Measurements from ENCODE around the gene ADAMTS17. TPM values are rescaled to one million over a fixed set of nuclear protein-coding genes. Genes with fewer than 3 reads are reported as not detected.

ADAMTS17 gene
- total RNA-seq, 1 experiment from 2014 or later, result 1.6 TPM

DNA sequence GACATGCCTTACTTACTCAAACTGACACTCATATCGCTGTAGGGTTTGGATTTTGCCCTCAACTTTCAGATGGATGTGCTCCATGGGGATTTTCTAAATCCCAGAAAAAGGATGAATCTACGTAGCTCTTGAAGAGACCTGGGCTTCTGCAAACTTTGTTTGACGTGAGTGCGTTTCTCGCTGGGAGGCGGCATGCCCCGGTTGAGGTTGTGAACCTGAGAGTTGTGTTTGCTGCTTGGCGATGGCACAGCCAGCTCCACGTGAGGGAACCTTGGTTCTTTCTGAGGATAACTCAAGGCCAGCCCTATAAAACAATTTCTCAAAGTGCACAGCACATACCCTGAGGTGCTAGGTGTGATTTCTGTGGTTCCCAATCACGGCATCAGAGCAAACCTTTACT is 209.5 kb downstream of the ADAMTS17 start:
- intact Hi-C loops (cut with micrococcal nuclease; ENCODE audit: unreplicated experiment), result loop anchor here (2.0 kb wide), 1 partner anchor 202 kb away; no protein-coding TSS in a partner anchor
- in situ Hi-C loops (cut with HindIII; ENCODE audit: low pct_unique_long_range_greater_than_20kb, low sequenced_read_pairs), result no loop called here
- TF ChIP-seq, protein P1, sequence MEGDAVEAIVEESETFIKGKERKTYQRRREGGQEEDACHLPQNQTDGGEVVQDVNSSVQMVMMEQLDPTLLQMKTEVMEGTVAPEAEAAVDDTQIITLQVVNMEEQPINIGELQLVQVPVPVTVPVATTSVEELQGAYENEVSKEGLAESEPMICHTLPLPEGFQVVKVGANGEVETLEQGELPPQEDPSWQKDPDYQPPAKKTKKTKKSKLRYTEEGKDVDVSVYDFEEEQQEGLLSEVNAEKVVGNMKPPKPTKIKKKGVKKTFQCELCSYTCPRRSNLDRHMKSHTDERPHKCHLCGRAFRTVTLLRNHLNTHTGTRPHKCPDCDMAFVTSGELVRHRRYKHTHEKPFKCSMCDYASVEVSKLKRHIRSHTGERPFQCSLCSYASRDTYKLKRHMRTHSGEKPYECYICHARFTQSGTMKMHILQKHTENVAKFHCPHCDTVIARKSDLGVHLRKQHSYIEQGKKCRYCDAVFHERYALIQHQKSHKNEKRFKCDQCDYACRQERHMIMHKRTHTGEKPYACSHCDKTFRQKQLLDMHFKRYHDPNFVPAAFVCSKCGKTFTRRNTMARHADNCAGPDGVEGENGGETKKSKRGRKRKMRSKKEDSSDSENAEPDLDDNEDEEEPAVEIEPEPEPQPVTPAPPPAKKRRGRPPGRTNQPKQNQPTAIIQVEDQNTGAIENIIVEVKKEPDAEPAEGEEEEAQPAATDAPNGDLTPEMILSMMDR (IDR thresholded peaks at IDR 0.05), result peak; percentile 33
- TF ChIP-seq, protein P2, sequence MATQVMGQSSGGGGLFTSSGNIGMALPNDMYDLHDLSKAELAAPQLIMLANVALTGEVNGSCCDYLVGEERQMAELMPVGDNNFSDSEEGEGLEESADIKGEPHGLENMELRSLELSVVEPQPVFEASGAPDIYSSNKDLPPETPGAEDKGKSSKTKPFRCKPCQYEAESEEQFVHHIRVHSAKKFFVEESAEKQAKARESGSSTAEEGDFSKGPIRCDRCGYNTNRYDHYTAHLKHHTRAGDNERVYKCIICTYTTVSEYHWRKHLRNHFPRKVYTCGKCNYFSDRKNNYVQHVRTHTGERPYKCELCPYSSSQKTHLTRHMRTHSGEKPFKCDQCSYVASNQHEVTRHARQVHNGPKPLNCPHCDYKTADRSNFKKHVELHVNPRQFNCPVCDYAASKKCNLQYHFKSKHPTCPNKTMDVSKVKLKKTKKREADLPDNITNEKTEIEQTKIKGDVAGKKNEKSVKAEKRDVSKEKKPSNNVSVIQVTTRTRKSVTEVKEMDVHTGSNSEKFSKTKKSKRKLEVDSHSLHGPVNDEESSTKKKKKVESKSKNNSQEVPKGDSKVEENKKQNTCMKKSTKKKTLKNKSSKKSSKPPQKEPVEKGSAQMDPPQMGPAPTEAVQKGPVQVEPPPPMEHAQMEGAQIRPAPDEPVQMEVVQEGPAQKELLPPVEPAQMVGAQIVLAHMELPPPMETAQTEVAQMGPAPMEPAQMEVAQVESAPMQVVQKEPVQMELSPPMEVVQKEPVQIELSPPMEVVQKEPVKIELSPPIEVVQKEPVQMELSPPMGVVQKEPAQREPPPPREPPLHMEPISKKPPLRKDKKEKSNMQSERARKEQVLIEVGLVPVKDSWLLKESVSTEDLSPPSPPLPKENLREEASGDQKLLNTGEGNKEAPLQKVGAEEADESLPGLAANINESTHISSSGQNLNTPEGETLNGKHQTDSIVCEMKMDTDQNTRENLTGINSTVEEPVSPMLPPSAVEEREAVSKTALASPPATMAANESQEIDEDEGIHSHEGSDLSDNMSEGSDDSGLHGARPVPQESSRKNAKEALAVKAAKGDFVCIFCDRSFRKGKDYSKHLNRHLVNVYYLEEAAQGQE (IDR thresholded peaks at IDR 0.05; ENCODE audit: insufficient read depth in 1 of 2, low read depth in 2 of 2, low read length in 1 of 2), result no peak
- peaks cover 3% of the 10 kb centered on the region for H3K27me3 ChIP-seq (ENCODE audit: control insufficient read depth, insufficient read depth, low read length)
- no peaks in the 10 kb centered on the region for H3K36me3 ChIP-seq (ENCODE audit: control insufficient read depth, insufficient read depth, low read length)
- ATAC-seq (no peak), DNase-seq (ENCODE audit: low read depth, low spot score) (no peak)
- POLR2A ChIA-PET, result no interaction called here
- H3K27ac ChIP-seq (ENCODE audit: low read length), result no peak overlapping the region
- no peaks in the 10 kb centered on the region for H3K9me3 ChIP-seq (ENCODE audit: control insufficient read depth, insufficient read depth, low read depth, low read length)
- no peaks in the 10 kb centered on the region for H3K4me1 ChIP-seq (ENCODE audit: control insufficient read depth, insufficient read depth, low read length)
- no TSS peak for BruUV-seq (replicated peaks)
- H3K4me3 ChIP-seq (ENCODE audit: low read depth in 2 of 2, low read length in 2 of 2), result no peak overlapping the region
- CTCF ChIA-PET, result no interaction called here

DNA sequence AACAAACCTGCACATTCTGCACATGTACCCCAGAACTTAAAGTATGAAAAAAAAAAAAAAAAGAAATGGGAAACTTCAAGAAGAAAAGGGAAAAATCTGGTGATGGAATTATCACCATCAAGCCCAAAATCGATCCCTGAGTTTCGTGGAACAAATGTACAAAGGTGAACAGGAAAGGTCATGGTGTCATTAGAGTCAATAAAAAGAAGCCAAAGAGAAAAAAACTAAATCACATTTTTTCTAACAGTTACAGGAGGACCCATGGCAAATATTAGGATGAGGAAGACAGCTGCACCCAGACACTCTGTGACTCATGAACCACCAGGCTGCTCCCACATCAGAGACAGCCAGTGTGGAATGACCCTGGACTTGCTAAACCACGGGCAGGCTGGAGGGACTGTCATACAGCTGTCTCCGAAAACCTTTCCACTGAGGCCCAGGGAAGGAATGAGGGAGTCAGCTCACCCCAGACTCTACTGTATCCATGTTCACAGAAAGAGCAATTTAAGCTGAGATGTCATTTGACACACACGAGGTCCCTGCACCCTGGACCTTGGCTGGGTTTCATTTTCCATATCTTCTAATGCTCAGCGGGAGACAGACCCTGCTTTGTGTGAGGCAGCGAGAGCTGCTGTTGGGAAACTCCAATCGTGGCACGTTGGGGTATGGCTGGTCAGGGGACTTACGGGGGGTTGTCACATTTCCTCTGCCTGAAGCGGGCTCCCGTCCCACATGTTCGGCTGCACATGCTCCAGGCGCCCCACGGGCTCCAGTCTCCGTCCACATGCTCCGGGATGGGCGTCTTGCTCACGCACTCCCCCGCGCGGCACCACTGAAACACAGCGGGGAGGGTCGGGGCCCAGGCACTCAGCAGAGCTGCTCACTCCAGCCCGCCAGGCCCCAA is 210.2 kb downstream of the ADAMTS17 start:
- ATAC-seq (peak; percentile 96), DNase-seq (ENCODE audit: low read depth, low spot score) (no peak)
- TF ChIP-seq, protein P2 (IDR thresholded peaks at IDR 0.05; ENCODE audit: insufficient read depth in 1 of 2, low read depth in 2 of 2, low read length in 1 of 2), result no peak
- TF ChIP-seq POLR2AphosphoS5 (IDR thresholded peaks at IDR 0.05; ENCODE audit: low read depth, low read length), result no peak
- TF ChIP-seq, protein P1 (IDR thresholded peaks at IDR 0.05), result peak; percentile 82
- POLR2A ChIA-PET, result no interaction called here
- in situ Hi-C loops (cut with HindIII; ENCODE audit: low pct_unique_long_range_greater_than_20kb, low sequenced_read_pairs) (no loop called here), intact Hi-C loops (cut with micrococcal nuclease; ENCODE audit: unreplicated experiment) (loop anchor here (2.0 kb wide), 1 partner anchor 201 kb away; no protein-coding TSS in a partner anchor)
- BruUV-seq (replicated peaks), result no TSS peak
- Histone ChIP-seq H3K27me3 (ENCODE audit: control insufficient read depth, insufficient read depth, low read length) (peaks cover 3% of the 10 kb centered on the region), H3K36me3 (ENCODE audit: control insufficient read depth, insufficient read depth, low read length) (no peaks in the 10 kb centered on the region), H3K9me3 (ENCODE audit: control insufficient read depth, insufficient read depth, low read depth, low read length) (no peaks in the 10 kb centered on the region), H3K4me1 (ENCODE audit: control insufficient read depth, insufficient read depth, low read length) (no peaks in the 10 kb centered on the region), H3K4me3 (ENCODE audit: low read depth in 2 of 2, low read length in 2 of 2) (peak overlapping the region; percentile 23 to 45; a peak in 3 of 4 replicates), H3K27ac (ENCODE audit: low read length) (no peak overlapping the region)
- CTCF ChIA-PET, result no interaction called here
